IMR-90 (cell line): ENCODE data around the gene LRRC73. TPM values are rescaled to one million over a fixed set of nuclear protein-coding genes. Genes with fewer than 3 reads are reported as not detected.

Experiments used
- ATAC-seq: fragments of 200-7000 bp; cut with Tn5 transposase; 2 replicates; pipeline ENCODE4 v1.9.1; 2020; ENCODE audit warnings: low read depth, mild to moderate bottlenecking, moderate library complexity
- BruUV-seq: library from RNA; stranded (reverse); fragments of 400-500 nt; replicated peaks from 2 replicates; lab custom pipeline; 2021; lab: Mats Ljungman, UMichigan
- CTCF ChIA-PET: fragments of 300-600 bp; formaldehyde crosslinking; extraction: SDS; loops from one replicate; lab custom pipeline; 2021; ENCODE audit warnings: antibody characterized with exemption; lab: Yijun Ruan, JAX
- POLR2A ChIA-PET: fragments of 300-600 bp; sonication (Branson Sonifier 250); formaldehyde crosslinking; loops from one replicate; lab custom pipeline; 2022; ENCODE audit warnings: antibody characterized with exemption; ENCODE audit not compliant: unreplicated experiment; lab: Charles Lee
- DNase-seq: peaks from one replicate; pipeline ENCODE4 v3.0.0; 2013
- H2AFZ ChIP-seq: replicated peaks from 2 replicates; pipeline ENCODE3; 2013; ENCODE audit warnings: low read length, mild to moderate bottlenecking; ENCODE audit not compliant: poor library complexity
- H2AK5ac ChIP-seq: 2 replicates; pipeline ENCODE4 v1.6.1; 2013; ENCODE audit warnings: low read depth, low read length, inconsistent platforms
- H2AK9ac ChIP-seq: replicated peaks from 2 replicates; pipeline ENCODE3; 2013; ENCODE audit warnings: mild to moderate bottlenecking, low read depth, low read length, moderate library complexity; ENCODE audit not compliant: poor library complexity
- H2BK120ac ChIP-seq: 2 replicates; pipeline ENCODE4 v1.6.1; 2013; ENCODE audit warnings: low read depth, low read length, inconsistent platforms
- H2BK15ac ChIP-seq: 3 replicates; pipeline ENCODE4 v1.6.1; 2013; ENCODE audit warnings: low read depth, low read length, inconsistent platforms
- H2BK20ac ChIP-seq: 2 replicates; pipeline ENCODE4 v1.6.1; 2013; ENCODE audit warnings: low read depth, mild to moderate bottlenecking, inconsistent platforms, low read length, moderate library complexity
- H2BK5ac ChIP-seq: 2 replicates; pipeline ENCODE4 v1.6.1; 2013; ENCODE audit warnings: mild to moderate bottlenecking, low read depth, low read length, inconsistent platforms; ENCODE audit not compliant: poor library complexity, severe bottlenecking
- H3K14ac ChIP-seq: replicated peaks from 2 replicates; pipeline ENCODE4 v1.6.1; 2013; ENCODE audit warnings: low read depth, low read length, inconsistent platforms
- H3K18ac ChIP-seq: 2 replicates; pipeline ENCODE4 v1.6.1; 2013; ENCODE audit warnings: low read depth, low read length, control low read depth
- H3K23ac ChIP-seq: 2 replicates; pipeline ENCODE4 v1.6.1; 2013; ENCODE audit warnings: low read depth, low read length, inconsistent platforms
- H3K27ac ChIP-seq: 2 replicates; pipeline ENCODE4 v1.5.1; 2013; ENCODE audit warnings: mild to moderate bottlenecking, control low read depth, low read length; ENCODE audit not compliant: insufficient read depth
- H3K27me3 ChIP-seq: 2 replicates; pipeline ENCODE4 v1.6.1; 2013; ENCODE audit warnings: low read length; ENCODE audit not compliant: control insufficient read depth, insufficient read depth
- H3K36me3 ChIP-seq: 2 replicates; pipeline ENCODE4 v1.6.1; 2013; ENCODE audit warnings: low read length, mixed read lengths; ENCODE audit not compliant: control insufficient read depth, insufficient read depth
- H3K4ac ChIP-seq: 2 replicates; pipeline ENCODE4 v1.6.1; 2013; ENCODE audit warnings: low read depth, low read length, inconsistent platforms
- H3K4me1 ChIP-seq: 2 replicates; pipeline ENCODE4 v1.6.1; 2013; ENCODE audit warnings: low read length, mixed read lengths; ENCODE audit not compliant: control insufficient read depth, insufficient read depth
- H3K4me2 ChIP-seq: 2 replicates; pipeline ENCODE4 v1.6.1; 2013; ENCODE audit warnings: low read depth, mild to moderate bottlenecking, control low read depth, low read length, moderate library complexity
- H3K4me3 ChIP-seq: 2 replicates; pipeline ENCODE4 v1.5.1; 2013; ENCODE audit warnings: low read depth, mild to moderate bottlenecking, control low read depth, low read length, moderate library complexity; ENCODE audit not compliant: insufficient read depth
- H3K56ac ChIP-seq: 2 replicates; pipeline ENCODE4 v1.6.1; 2013; ENCODE audit warnings: low read length, inconsistent platforms; ENCODE audit not compliant: insufficient read depth; ENCODE audit errors: extremely low read depth
- H3K79me1 ChIP-seq, 2 experiments: 2 replicates each; pipeline ENCODE4 v1.6.1; 2013; ENCODE audit warnings: low read length in 2 of 2, inconsistent platforms in 1 of 2, low read depth in 1 of 2
- H3K9ac ChIP-seq: 2 replicates; pipeline ENCODE4 v1.6.1; 2013; ENCODE audit warnings: low read depth, low read length, control low read depth
- H3K9me1 ChIP-seq: 2 replicates; pipeline ENCODE4 v1.6.1; 2013; ENCODE audit warnings: low read length, inconsistent platforms; ENCODE audit not compliant: insufficient read depth
- H3K9me3 ChIP-seq: 2 replicates; pipeline ENCODE4 v1.6.1; 2013; ENCODE audit warnings: low read length; ENCODE audit not compliant: control insufficient read depth, insufficient read depth
- H4K20me1 ChIP-seq: 2 replicates; pipeline ENCODE4 v1.6.1; 2013; ENCODE audit warnings: low read length, inconsistent platforms; ENCODE audit not compliant: insufficient read depth
- H4K5ac ChIP-seq: 2 replicates; pipeline ENCODE4 v1.6.1; 2013; ENCODE audit warnings: mild to moderate bottlenecking, low read depth, low read length, control low read depth
- H4K8ac ChIP-seq, 2 experiments: 2 replicates each; pipeline ENCODE4 v1.6.1; 2013; ENCODE audit warnings: low read depth in 2 of 2, low read length in 2 of 2, control low read depth in 1 of 2, inconsistent platforms in 1 of 2
- H4K91ac ChIP-seq: 2 replicates; pipeline ENCODE4 v1.6.1; 2013; ENCODE audit warnings: low read depth, low read length, inconsistent platforms; ENCODE audit not compliant: insufficient read depth
- BHLHE40 ChIP-seq: fragments of 150-350 bp; IDR thresholded peaks from 2 replicates; pipeline ENCODE4 v1.6.1; 2016; ENCODE audit warnings: mild to moderate bottlenecking, low read depth, low read length
- CEBPB ChIP-seq: IDR thresholded peaks from 2 replicates; pipeline ENCODE4 v1.6.1; 2012; ENCODE audit warnings: low read depth, low read length, improper control_type of control experiment
- CHD1 ChIP-seq: IDR thresholded peaks from 2 replicates; pipeline ENCODE4 v1.6.1; 2012; ENCODE audit warnings: low read depth, low read length, improper control_type of control experiment
- FOS ChIP-seq: fragments of 150-350 bp; IDR thresholded peaks from 2 replicates; pipeline ENCODE4 v1.6.1; 2016; ENCODE audit warnings: low read depth, low read length
- MAFK ChIP-seq: IDR thresholded peaks from 2 replicates; pipeline ENCODE4 v1.6.1; 2012; ENCODE audit warnings: low read depth, low read length, improper control_type of control experiment
- MAZ ChIP-seq: IDR thresholded peaks from 2 replicates; pipeline ENCODE4 v1.6.1; 2012; ENCODE audit warnings: low read depth, mild to moderate bottlenecking, low read length, improper control_type of control experiment, moderate library complexity, borderline replicate concordance
- MXI1 ChIP-seq: IDR thresholded peaks from 2 replicates; pipeline ENCODE4 v1.6.1; 2012; ENCODE audit warnings: low read depth, mild to moderate bottlenecking, low read length, moderate library complexity, borderline replicate concordance
- NFE2L2 ChIP-seq: fragments of 150-350 bp; IDR thresholded peaks from 2 replicates; pipeline ENCODE4 v1.6.1; 2016; ENCODE audit warnings: low read depth, mild to moderate bottlenecking, low read length
- POLR2A ChIP-seq: IDR thresholded peaks from 2 replicates; pipeline ENCODE4 v1.6.1; 2012; ENCODE audit warnings: mild to moderate bottlenecking, low read depth, low read length
- RAD21 ChIP-seq: IDR thresholded peaks from 2 replicates; pipeline ENCODE4 v1.6.1; 2012; ENCODE audit warnings: low read length, improper control_type of control experiment
- RCOR1 ChIP-seq: IDR thresholded peaks from 2 replicates; pipeline ENCODE4 v1.6.1; 2012; ENCODE audit warnings: mild to moderate bottlenecking, low read length, improper control_type of control experiment; ENCODE audit not compliant: insufficient replicate concordance
- RFX5 ChIP-seq: IDR thresholded peaks from 2 replicates; pipeline ENCODE4 v1.8.0; 2012; ENCODE audit warnings: low read depth, mild to moderate bottlenecking, low read length, moderate library complexity
- SMC3 ChIP-seq: fragments of 150-350 bp; IDR thresholded peaks from 2 replicates; pipeline ENCODE4 v1.6.1; 2016; ENCODE audit warnings: low read depth, mild to moderate bottlenecking, antibody characterized with exemption, low read length, moderate library complexity
- USF2 ChIP-seq: fragments of 150-350 bp; IDR thresholded peaks from 2 replicates; pipeline ENCODE4 v1.6.1; 2017; ENCODE audit warnings: mild to moderate bottlenecking, antibody characterized with exemption, low read length, low read depth
- WGBS, 2 experiments: methylation state at CpG; one replicate each; pipeline versions ENCODE4 v1.1.5 to v1.1.7; 2013; ENCODE audit warnings: missing lambda C conversion rate in 2 of 2; ENCODE audit not compliant: insufficient read length in 1 of 2; ENCODE audit errors: extremely low coverage in 2 of 2; 5-methylcytosine and 5-hydroxymethylcytosine counted together
- dilution Hi-C: fragments of 300-500 bp; cut with HindIII; formaldehyde crosslinking; loops from one replicate; pipeline ENCODE4 v1.14.3; 2018; ENCODE audit warnings: low sequenced_read_pairs; ENCODE audit not compliant: unreplicated experiment
- in situ Hi-C: fragments of 300-500 bp; cut with MboI; formaldehyde crosslinking; loops from 3 replicates; pipeline ENCODE4 v1.14.3; 2019; ENCODE audit warnings: low sequenced_read_pairs, inconsistent platforms, mixed read lengths
- intact Hi-C: fragments of 100-400 bp; cut with micrococcal nuclease; formaldehyde crosslinking; loops from 2 replicates; pipeline ENCODE4 v1.10.0; 2022
- polyA plus RNA-seq, 3 experiments: library from polyadenylated mRNA; depleted of rRNA; stranded (reverse); fragments of >200 nt; gene quantifications; 2 replicates each; pipeline ENCODE4 v1.2.3, GENCODE V29; 2012; ENCODE audit warnings: low replicate concordance in 1 of 3
- total RNA-seq: library from RNA; depleted of rRNA; stranded (reverse); fragments of >200 nt; gene quantifications from 2 replicates; pipeline ENCODE4 v1.2.3, GENCODE V29; 2012
- TF ChIP-seq, protein P1 (sequence below): fragments of 150-350 bp; IDR thresholded peaks from 2 replicates; pipeline ENCODE4 v1.6.1; 2016; ENCODE audit warnings: low read depth, mild to moderate bottlenecking, low read length, moderate library complexity, borderline replicate concordance
- TF ChIP-seq, protein P2 (sequence below): conservative IDR thresholded peaks from 2 replicates; pipeline ENCODE4 v1.5.1; 2012; ENCODE audit warnings: mild to moderate bottlenecking, low read depth, low read length, improper control_type of control experiment

LRRC73 gene
- total and polyA plus RNA-seq, 2 of the 4 experiments (the other 2 are of a cell fraction) = under 0.01 to 0.31 TPM

- Histone ChIP-seq H2BK120ac (no peak overlapping the region), H3K4me3 (no peak overlapping the region), H3K23ac (no peak overlapping the region), H3K4me1 (no peaks in the 10 kb centered on the region), H4K8ac (no peak overlapping the region), H3K56ac (no peak overlapping the region), H3K27ac (no peak overlapping the region), H2AK9ac (no peak overlapping the region), H3K4ac (no peak overlapping the region), H3K4me2 (no peak overlapping the region), H2BK15ac (no peak overlapping the region), H3K27me3 (peaks cover 21% of the 10 kb centered on the region), H3K9ac (no peak overlapping the region), H3K36me3 (no peaks in the 10 kb centered on the region), H3K79me1 (no peaks in the 10 kb centered on the region), H3K9me1 (no peaks in the 10 kb centered on the region), H2AFZ (no peak overlapping the region), H2BK5ac (no peak overlapping the region), H2AK5ac (no peak overlapping the region), H4K91ac (no peak overlapping the region), H4K20me1 (no peaks in the 10 kb centered on the region), H3K18ac (no peak overlapping the region), H4K5ac (no peak overlapping the region), H3K9me3 (no peaks in the 10 kb centered on the region), H2BK20ac (no peak overlapping the region), H3K14ac (no peak overlapping the region)
- CTCF ChIA-PET = no interaction called here
- no TSS peak for BruUV-seq
- POLR2A ChIA-PET = interaction anchor here (0.6 kb wide), 1 partner anchor 12 kb away, joined by 4 read pairs; no protein-coding TSS in a partner anchor
- no peak for DNase-seq
- intact Hi-C loops (no loop called here), dilution Hi-C loops (no loop called here), in situ Hi-C loops (no loop called here)
- TF ChIP-seq SMC3 = no peak
- no peak for TF ChIP-seq RCOR1
- no peak for TF ChIP-seq CEBPB
- no peak for TF ChIP-seq RAD21
- TF ChIP-seq NFE2L2 = no peak
- TF ChIP-seq POLR2A = no peak
- TF ChIP-seq MAZ = no peak
- TF ChIP-seq RFX5 = no peak
- TF ChIP-seq MXI1 = no peak
- no peak for TF ChIP-seq CHD1
- no peak for TF ChIP-seq USF2
- no peak for TF ChIP-seq MAFK
- TF ChIP-seq, protein P1, sequence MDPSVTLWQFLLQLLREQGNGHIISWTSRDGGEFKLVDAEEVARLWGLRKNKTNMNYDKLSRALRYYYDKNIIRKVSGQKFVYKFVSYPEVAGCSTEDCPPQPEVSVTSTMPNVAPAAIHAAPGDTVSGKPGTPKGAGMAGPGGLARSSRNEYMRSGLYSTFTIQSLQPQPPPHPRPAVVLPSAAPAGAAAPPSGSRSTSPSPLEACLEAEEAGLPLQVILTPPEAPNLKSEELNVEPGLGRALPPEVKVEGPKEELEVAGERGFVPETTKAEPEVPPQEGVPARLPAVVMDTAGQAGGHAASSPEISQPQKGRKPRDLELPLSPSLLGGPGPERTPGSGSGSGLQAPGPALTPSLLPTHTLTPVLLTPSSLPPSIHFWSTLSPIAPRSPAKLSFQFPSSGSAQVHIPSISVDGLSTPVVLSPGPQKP = no peak
- TF ChIP-seq, protein P2, sequence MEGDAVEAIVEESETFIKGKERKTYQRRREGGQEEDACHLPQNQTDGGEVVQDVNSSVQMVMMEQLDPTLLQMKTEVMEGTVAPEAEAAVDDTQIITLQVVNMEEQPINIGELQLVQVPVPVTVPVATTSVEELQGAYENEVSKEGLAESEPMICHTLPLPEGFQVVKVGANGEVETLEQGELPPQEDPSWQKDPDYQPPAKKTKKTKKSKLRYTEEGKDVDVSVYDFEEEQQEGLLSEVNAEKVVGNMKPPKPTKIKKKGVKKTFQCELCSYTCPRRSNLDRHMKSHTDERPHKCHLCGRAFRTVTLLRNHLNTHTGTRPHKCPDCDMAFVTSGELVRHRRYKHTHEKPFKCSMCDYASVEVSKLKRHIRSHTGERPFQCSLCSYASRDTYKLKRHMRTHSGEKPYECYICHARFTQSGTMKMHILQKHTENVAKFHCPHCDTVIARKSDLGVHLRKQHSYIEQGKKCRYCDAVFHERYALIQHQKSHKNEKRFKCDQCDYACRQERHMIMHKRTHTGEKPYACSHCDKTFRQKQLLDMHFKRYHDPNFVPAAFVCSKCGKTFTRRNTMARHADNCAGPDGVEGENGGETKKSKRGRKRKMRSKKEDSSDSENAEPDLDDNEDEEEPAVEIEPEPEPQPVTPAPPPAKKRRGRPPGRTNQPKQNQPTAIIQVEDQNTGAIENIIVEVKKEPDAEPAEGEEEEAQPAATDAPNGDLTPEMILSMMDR = no peak
- no peak for TF ChIP-seq BHLHE40
- TF ChIP-seq FOS = no peak
- no peak for ATAC-seq
- 100% methylated on average over 1 of the region's 7 CpGs; no CpG with 5 or more reads in 1 of the 2 experiments for WGBS, 2 experiments
These were observed 40.2 kb downstream of the LRRC73 start for GRCh38 chr6:43469947-43470346.
